ENCODE measurements around the gene HADH. TPM values are rescaled to one million over a fixed set of nuclear protein-coding genes. Genes with fewer than 3 reads are reported as not detected.

HADH gene
- total RNA-seq, 1 experiment from 2014 or later = 10.8 TPM

GRCh38 chr4:107977966-107978705, 11.6 kb upstream of the HADH start:
- intact Hi-C loops (cut with micrococcal nuclease) = no loop called here
- ATAC-seq = no peak
- BruUV-seq (replicated peaks) = no TSS peak
- no peaks in the 10 kb centered on the region for H3K9me3 ChIP-seq (ENCODE audit: low read length)
- no peak overlapping the region for H3K9ac ChIP-seq (ENCODE audit: low read length)
- no peaks in the 10 kb centered on the region for H3K36me3 ChIP-seq (ENCODE audit: low read depth, low read length)
- H3K4me3 ChIP-seq (ENCODE audit: low read length) = no peak overlapping the region
- ChIA-PET POLR2A (ENCODE audit: unreplicated experiment) (no interaction called here), CTCF (no interaction called here)
- TF ChIP-seq EZH2phosphoT487 (IDR thresholded peaks at IDR 0.05; ENCODE audit: borderline replicate concordance, low read length) = no peak
- no peak for TF ChIP-seq EZH2 (IDR thresholded peaks at IDR 0.05; ENCODE audit: low read length, unreplicated experiment)
- no peak for TF ChIP-seq CTCF (conservative IDR thresholded peaks at IDR 0.05; ENCODE audit: low read depth, low read length)
- H3K79me2 ChIP-seq (ENCODE audit: low read length) = no peaks in the 10 kb centered on the region
- H3K9me2 ChIP-seq (replicated peaks; ENCODE audit: low read length) = no peaks in the 10 kb centered on the region
- DNase-seq = no peak
- no peak overlapping the region for H3K27ac ChIP-seq (ENCODE audit: low read length)
- no peaks in the 10 kb centered on the region for H3F3A ChIP-seq (ENCODE audit: low read length, unreplicated experiment)
- H4K20me1 ChIP-seq (ENCODE audit: low read length) = no peaks in the 10 kb centered on the region
- no peaks in the 10 kb centered on the region for H3K27me3 ChIP-seq (ENCODE audit: low read length)
- H2AFZ ChIP-seq (ENCODE audit: low read length) = no peak overlapping the region
- H3K4me1 ChIP-seq (ENCODE audit: insufficient read depth, low read length) = no peaks in the 10 kb centered on the region
- H3K4me2 ChIP-seq (ENCODE audit: low read length) = no peak overlapping the region

GRCh38 chr4:107978716-107979451, 10.8 kb upstream of the HADH start:
- Histone ChIP-seq H3K4me3 (ENCODE audit: low read length) (no peak overlapping the region), H3K9me2 (replicated peaks; ENCODE audit: low read length) (no peaks in the 10 kb centered on the region), H4K20me1 (ENCODE audit: low read length) (no peaks in the 10 kb centered on the region), H3K27me3 (ENCODE audit: low read length) (no peaks in the 10 kb centered on the region), H3K36me3 (ENCODE audit: low read depth, low read length) (no peaks in the 10 kb centered on the region), H3K27ac (ENCODE audit: low read length) (no peak overlapping the region), H3K9me3 (ENCODE audit: low read length) (no peaks in the 10 kb centered on the region), H3K9ac (ENCODE audit: low read length) (no peak overlapping the region), H2AFZ (ENCODE audit: low read length) (no peak overlapping the region), H3K4me2 (ENCODE audit: low read length) (no peak overlapping the region), H3F3A (ENCODE audit: low read length, unreplicated experiment) (no peaks in the 10 kb centered on the region), H3K79me2 (ENCODE audit: low read length) (no peaks in the 10 kb centered on the region), H3K4me1 (ENCODE audit: insufficient read depth, low read length) (no peaks in the 10 kb centered on the region)
- intact Hi-C loops (cut with micrococcal nuclease) = no loop called here
- TF ChIP-seq CTCF (conservative IDR thresholded peaks at IDR 0.05; ENCODE audit: low read depth, low read length) (no peak), EZH2 (IDR thresholded peaks at IDR 0.05; ENCODE audit: low read length, unreplicated experiment) (no peak), EZH2phosphoT487 (IDR thresholded peaks at IDR 0.05; ENCODE audit: borderline replicate concordance, low read length) (no peak)
- CTCF ChIA-PET = no interaction called here
- BruUV-seq (replicated peaks) = no TSS peak
- ATAC-seq = no peak
- POLR2A ChIA-PET (ENCODE audit: unreplicated experiment) = no interaction called here
- no peak for DNase-seq
